Activated T-helper 9 cell treated with anti-CD3 and anti-CD28 coated beads, Interleukin-2, amount 50 U/mL, for 16 hours (primary cell): ENCODE data around the gene LPGAT1.
"Not testable (repeated sequence)": the region's sequence is repeated elsewhere in the genome, so short reads cannot be mapped to it uniquely, and the experiment has no call there.

ENCODE experiments used
- DNase-seq: peaks from one replicate; pipeline ENCODE4 v3.0.0-alpha.2; 2020; ENCODE audit warnings: low read depth

Gene LPGAT1

GRCh38 chr1:211705467-211706091, 125.0 kb downstream of the LPGAT1 start:
- no peak for DNase-seq

GRCh38 chr1:211704543-211704942, 126.0 kb downstream of the LPGAT1 start:
- no peak for DNase-seq

DNA sequence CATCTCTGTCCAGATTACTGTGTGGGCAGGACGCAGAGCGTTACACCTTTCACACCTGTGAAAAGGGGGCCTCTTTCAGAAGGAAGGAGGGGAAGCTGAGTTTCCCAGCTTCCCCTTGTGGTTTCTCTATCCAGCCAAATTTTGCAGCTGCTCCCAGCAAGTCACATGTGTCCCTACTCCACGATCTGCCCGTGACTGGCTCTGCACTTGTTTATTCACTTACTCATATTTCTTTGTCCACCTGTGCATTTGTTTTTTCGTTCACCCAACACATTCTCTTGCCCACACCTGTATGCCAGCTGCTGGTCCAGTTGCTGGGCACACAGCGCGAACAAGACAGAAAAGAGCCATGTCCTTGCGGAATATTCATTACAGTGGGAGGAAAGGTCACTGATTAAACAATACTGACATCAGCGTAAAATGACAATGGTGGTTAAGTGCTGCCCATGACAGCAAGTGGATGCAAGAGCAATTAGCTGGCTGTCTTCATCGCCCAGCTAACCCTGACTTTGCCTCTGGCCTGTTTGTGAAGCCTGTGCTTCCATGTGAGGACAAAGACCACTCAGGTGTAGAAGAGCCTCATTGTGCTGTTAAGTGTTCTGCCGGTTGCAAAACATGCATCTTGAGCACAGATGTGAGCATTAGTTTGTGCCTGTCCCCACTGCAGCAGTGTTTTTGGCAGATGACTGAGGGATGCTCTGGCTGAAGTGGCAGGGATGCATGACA, 126.6 kb downstream of the LPGAT1 start:
- DNase-seq = no peak

- no peak for DNase-seq
Observed at GRCh38 chr1:211701733-211702132, 128.8 kb downstream of the LPGAT1 start.

DNA sequence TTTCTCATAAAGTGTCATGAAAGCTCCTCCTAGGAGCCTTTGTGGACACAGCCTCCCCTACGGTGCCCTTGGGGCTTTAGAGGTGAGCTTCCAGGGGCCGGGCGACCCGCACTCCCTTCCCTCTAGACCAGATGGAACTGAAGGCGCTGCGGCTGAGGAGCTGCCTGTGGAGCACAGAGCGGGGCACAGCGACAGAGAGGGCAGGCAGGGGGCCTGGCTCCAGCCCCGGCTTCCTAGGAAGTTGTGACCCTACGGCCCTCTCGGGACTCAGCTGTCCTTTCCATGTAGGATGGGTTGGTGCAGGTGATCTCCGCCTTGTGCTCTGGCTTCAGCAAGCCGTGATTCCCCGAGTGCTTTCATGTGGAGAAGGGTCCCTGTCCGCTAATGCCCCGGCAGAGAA, 131.5 kb downstream of the LPGAT1 start:
- DNase-seq = no peak

DNA sequence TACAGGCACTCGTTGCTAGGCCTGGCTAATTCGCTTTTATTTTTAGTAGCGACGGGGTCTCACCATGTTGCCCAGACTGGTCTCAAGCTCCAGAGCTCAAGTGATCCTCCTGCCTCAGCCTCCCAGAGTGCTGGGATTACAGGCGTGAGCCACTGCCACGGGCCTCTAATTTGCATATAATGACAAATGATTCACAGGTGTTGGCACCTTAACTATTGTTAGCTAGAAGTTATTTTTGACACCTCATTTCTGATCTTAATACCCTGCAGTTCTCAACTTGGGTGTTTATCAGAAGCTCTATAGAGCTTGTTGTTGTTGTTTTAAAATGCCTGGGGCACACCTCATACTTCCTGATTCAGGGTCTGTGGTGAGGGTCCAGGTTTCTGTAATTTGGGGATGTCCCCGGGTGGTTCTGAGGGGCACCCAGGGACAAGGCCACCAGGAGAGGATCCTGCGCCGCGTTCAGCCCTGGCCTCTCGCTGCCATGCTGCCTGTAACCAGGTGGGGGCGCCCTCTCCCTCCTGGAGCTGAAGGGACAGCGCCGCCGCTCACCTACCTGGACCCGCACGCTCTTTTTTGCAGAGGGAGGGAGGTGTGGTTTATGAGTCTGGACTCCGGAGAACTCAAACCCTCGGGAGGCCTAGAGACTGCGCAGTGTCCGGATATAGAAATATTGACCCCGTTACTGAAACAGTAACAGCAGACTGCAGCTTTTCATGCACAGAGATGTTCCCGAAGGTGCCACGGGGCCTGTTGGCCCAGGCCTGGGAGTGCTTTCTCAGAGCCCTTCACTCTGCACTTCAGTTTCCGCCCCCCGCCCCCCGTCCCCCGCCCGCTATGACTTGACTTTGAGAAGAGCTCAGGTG, 132.2 kb downstream of the LPGAT1 start:
- DNase-seq = peak; percentile 63

GRCh38 chr1:211697356-211697755, 133.2 kb downstream of the LPGAT1 start:
- DNase-seq = no peak

DNA sequence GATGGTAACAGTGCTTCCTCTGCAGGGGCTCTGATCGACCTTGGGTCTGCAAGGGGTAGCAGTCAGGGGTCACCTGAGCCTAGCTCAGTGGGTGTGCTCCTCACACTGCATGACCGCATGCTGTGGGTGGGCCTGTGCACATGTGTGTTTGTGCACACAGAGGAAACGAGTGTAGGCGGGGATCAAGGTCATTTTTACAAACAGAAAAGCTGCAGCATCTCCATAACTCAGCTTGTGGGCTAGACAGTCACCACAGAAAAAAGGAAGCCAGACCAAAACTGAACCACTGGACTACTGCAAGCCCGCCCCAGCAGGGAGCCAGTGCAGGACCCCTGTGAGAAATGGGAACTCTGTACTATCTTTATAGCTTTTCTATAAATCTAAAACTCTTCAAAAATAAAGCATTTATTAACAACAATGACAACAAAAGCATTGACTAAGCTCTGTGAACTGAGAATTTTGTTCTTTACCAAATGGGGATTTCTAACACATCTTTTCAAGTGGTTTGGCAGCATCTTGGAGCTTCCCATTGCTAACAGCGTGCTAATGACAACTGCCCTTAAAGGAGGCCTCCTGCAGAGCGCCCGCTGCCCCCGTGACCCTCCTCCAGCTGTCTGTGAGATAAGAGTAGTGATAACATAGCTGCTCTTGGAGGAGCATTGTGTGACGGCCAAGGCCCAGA, 135.3 kb downstream of the LPGAT1 start:
- DNase-seq = no peak

DNA sequence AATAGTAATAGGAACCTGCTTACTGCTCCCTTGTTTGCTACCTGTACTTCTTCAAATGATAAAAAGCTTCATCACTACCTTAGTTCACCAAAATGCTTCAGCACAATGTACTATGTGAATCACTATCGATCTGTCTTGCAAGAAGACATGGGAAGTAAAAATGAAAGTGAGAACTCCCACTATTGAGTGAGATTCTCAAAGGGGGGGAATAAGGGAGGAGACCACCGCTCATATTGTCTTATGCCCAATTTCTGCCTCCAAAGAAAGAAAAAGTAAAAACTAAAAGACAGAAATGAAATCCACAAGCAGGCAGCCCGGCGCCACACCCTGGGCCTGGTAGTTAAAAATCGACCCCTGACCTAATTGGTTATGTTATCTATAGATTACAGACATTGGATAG, 136.7 kb downstream of the LPGAT1 start:
- DNase-seq = not testable (repeated sequence)
